ENCODE data around the gene ZNF614.

- TF ChIP-seq CTCF (conservative IDR thresholded peaks at IDR 0.05; ENCODE audit: low read length): no peak
- TF ChIP-seq EZH2phosphoT487 (IDR thresholded peaks at IDR 0.05; ENCODE audit: borderline replicate concordance, low read depth, low read length): no peak
Measured at GRCh38 chr19:51983361-51983760, 44.8 kb downstream of the ZNF614 start.
